OCI-LY3 (cell line): ENCODE measurements around the gene COL8A2.

Experiments used
- CTCF ChIP-seq: fragments of 200-600, 300-600 bp; sonication (generic); IDR thresholded peaks from 2 replicates; pipeline ENCODE4 v1.5.1; 2014; ENCODE audit warnings: antibody characterized with exemption, low read length, low read depth
- EZH2phosphoT487 ChIP-seq: fragments of 200-600 bp; shearing (Covaris generic); IDR thresholded peaks from 2 replicates; pipeline ENCODE4 v1.6.1; 2018; ENCODE audit warnings: antibody characterized with exemption, mixed run types, low read depth

- no peak for TF ChIP-seq CTCF
- no peak for TF ChIP-seq EZH2phosphoT487
Measured at GRCh38 chr1:36136535-36136934, 11.5 kb upstream of the COL8A2 start.
